ENCODE results near the gene CRK.

DNA sequence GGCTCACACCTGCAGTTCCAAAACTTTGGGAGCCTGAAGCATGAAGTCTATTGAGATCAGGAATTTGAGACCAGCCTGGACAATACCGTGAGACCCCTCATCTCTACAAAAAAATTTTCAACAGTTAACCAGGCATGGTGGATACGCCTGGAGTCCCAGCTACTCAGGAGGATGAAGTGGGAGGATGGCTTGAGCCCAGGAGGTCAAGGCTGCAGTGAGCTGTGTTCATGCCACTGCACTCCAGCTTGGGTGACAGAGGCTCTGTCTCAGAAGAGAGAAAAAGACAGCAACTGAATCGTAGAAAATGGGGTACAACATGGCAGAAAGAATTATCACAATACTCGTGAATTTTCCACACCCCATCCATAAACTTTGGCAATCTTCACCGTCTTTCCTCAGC is 3.2 kb downstream of the CRK start:
- TF ChIP-seq, protein P1, sequence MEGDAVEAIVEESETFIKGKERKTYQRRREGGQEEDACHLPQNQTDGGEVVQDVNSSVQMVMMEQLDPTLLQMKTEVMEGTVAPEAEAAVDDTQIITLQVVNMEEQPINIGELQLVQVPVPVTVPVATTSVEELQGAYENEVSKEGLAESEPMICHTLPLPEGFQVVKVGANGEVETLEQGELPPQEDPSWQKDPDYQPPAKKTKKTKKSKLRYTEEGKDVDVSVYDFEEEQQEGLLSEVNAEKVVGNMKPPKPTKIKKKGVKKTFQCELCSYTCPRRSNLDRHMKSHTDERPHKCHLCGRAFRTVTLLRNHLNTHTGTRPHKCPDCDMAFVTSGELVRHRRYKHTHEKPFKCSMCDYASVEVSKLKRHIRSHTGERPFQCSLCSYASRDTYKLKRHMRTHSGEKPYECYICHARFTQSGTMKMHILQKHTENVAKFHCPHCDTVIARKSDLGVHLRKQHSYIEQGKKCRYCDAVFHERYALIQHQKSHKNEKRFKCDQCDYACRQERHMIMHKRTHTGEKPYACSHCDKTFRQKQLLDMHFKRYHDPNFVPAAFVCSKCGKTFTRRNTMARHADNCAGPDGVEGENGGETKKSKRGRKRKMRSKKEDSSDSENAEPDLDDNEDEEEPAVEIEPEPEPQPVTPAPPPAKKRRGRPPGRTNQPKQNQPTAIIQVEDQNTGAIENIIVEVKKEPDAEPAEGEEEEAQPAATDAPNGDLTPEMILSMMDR (conservative IDR thresholded peaks at IDR 0.05 in 1 of 2, IDR thresholded peaks at IDR 0.05 in 1 of 2; ENCODE audit: extremely low read depth in 1 of 2, insufficient read depth in 1 of 2, low read depth in 1 of 2, low read length in 2 of 2) = no peak
- no peak for TF ChIP-seq EZH2 (IDR thresholded peaks at IDR 0.05; ENCODE audit: borderline replicate concordance, low read length)
